Upper lobe of right lung (tissue), 1 donor: ENCODE data around the gene ZNF446. TPM values are rescaled to one million over a fixed set of nuclear protein-coding genes. Genes with fewer than 3 reads are reported as not detected.

ENCODE experiments used
- ATAC-seq: fragments of 200-7000 bp; cut with Tn5 transposase; one replicate; pipeline ENCODE4 v1.9.1; 2020; ENCODE audit warnings: mild to moderate bottlenecking, moderate library complexity
- DNase-seq: peaks from one replicate; pipeline ENCODE4 v3.0.0-alpha.2; 2020
- H3K27ac ChIP-seq: fragments of 200-600 bp; one replicate; pipeline ENCODE4 v1.8.0; 2022
- H3K27me3 ChIP-seq: fragments of 200-600 bp; one replicate; pipeline ENCODE4 v1.8.0; 2022; ENCODE audit warnings: mild to moderate bottlenecking
- H3K36me3 ChIP-seq: fragments of 200-600 bp; one replicate; pipeline ENCODE4 v1.8.0; 2022
- H3K4me1 ChIP-seq: fragments of 200-600 bp; one replicate; pipeline ENCODE4 v1.8.0; 2022
- H3K4me3 ChIP-seq: fragments of 200-600 bp; one replicate; pipeline ENCODE4 v1.8.0; 2022; ENCODE audit warnings: mild to moderate bottlenecking
- H3K9me3 ChIP-seq: fragments of 200-600 bp; one replicate; pipeline ENCODE4 v1.8.0; 2022
- intact Hi-C: fragments of 100-400 bp; cut with DNase I; formaldehyde crosslinking; loops from one replicate; pipeline ENCODE4 v1.11.0; 2022
- total RNA-seq: library from RNA; stranded (reverse); fragmentation: NEBNext Ultra II Directional; extraction: Animal tissue kit (Norgen Biotek cat#: 25700); gene quantifications from one replicate; pipeline ENCODE4 v1.2.1, GENCODE V29; 2021
- TF ChIP-seq, protein P1 (sequence below): fragments of 200-600 bp; IDR thresholded peaks from one replicate; pipeline ENCODE4 v1.8.0; 2022; ENCODE audit warnings: antibody characterized with exemption
- donor health status: DM: no; HTN: yes; CAD: no; lungs with severe emphysema.

The ZNF446 gene
- total RNA-seq, 1 donor from 2014 or later = 8.8 TPM

DNA sequence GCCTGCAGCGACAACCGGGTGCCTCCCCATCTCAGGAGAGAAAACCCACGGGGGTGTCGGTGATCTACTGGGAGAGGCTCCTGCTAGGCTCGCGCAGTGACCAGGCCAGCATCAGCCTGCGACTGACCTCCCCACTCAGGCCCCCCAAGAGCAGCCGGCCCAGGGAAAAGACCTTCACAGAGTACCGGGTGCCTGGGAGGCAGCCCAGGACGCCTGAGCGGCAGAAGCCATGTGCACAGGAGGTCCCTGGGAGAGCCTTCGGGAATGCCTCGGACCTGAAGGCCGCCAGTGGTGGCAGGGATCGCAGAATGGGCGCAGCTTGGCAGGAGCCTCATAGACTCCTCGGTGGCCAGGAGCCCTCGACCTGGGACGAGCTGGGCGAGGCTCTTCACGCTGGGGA lies 20.8 kb upstream of the ZNF446 start:
- H3K9me3 ChIP-seq = no peaks in the 10 kb centered on the region
- intact Hi-C loops = no loop called here
- no peak for DNase-seq
- no peaks in the 10 kb centered on the region for H3K27me3 ChIP-seq
- peaks cover 7% of the 10 kb centered on the region for H3K36me3 ChIP-seq
- no peak overlapping the region for H3K27ac ChIP-seq
- H3K4me3 ChIP-seq = no peak overlapping the region
- TF ChIP-seq, protein P1, sequence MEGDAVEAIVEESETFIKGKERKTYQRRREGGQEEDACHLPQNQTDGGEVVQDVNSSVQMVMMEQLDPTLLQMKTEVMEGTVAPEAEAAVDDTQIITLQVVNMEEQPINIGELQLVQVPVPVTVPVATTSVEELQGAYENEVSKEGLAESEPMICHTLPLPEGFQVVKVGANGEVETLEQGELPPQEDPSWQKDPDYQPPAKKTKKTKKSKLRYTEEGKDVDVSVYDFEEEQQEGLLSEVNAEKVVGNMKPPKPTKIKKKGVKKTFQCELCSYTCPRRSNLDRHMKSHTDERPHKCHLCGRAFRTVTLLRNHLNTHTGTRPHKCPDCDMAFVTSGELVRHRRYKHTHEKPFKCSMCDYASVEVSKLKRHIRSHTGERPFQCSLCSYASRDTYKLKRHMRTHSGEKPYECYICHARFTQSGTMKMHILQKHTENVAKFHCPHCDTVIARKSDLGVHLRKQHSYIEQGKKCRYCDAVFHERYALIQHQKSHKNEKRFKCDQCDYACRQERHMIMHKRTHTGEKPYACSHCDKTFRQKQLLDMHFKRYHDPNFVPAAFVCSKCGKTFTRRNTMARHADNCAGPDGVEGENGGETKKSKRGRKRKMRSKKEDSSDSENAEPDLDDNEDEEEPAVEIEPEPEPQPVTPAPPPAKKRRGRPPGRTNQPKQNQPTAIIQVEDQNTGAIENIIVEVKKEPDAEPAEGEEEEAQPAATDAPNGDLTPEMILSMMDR = no peak
- no peak for ATAC-seq
- H3K4me1 ChIP-seq = peaks cover 11% of the 10 kb centered on the region

- intact Hi-C loops = no loop called here
- Histone ChIP-seq H3K4me3 (no peak overlapping the region), H3K27ac (no peak overlapping the region), H3K36me3 (peaks cover 7% of the 10 kb centered on the region), H3K9me3 (no peaks in the 10 kb centered on the region), H3K4me1 (peaks cover 5% of the 10 kb centered on the region), H3K27me3 (no peaks in the 10 kb centered on the region)
- no peak for DNase-seq
- no peak for ATAC-seq
- TF ChIP-seq, protein P1 = no peak
Measured at GRCh38 chr19:58456111-58456510, 20.0 kb upstream of the ZNF446 start.

- Histone ChIP-seq H3K36me3 (no peaks in the 10 kb centered on the region), H3K4me1 (no peaks in the 10 kb centered on the region), H3K9me3 (no peaks in the 10 kb centered on the region), H3K27ac (no peak overlapping the region), H3K4me3 (no peak overlapping the region), H3K27me3 (no peaks in the 10 kb centered on the region)
- TF ChIP-seq, protein P1 = no peak
- intact Hi-C loops = no loop called here
- DNase-seq (no peak), ATAC-seq (no peak)
Measured at GRCh38 chr19:58460039-58460438, 16.1 kb upstream of the ZNF446 start.

- DNase-seq (no peak), ATAC-seq (no peak)
- no peak overlapping the region for H3K27ac ChIP-seq
- peaks cover 10% of the 10 kb centered on the region for H3K36me3 ChIP-seq
- no peaks in the 10 kb centered on the region for H3K27me3 ChIP-seq
- no peaks in the 10 kb centered on the region for H3K9me3 ChIP-seq
- TF ChIP-seq, protein P1 = no peak
- H3K4me1 ChIP-seq = peaks cover 12% of the 10 kb centered on the region
- intact Hi-C loops = no loop called here
- H3K4me3 ChIP-seq = peak overlapping the region; percentile 76
Measured at GRCh38 chr19:58466089-58466759, 9.9 kb upstream of the ZNF446 start.

DNA sequence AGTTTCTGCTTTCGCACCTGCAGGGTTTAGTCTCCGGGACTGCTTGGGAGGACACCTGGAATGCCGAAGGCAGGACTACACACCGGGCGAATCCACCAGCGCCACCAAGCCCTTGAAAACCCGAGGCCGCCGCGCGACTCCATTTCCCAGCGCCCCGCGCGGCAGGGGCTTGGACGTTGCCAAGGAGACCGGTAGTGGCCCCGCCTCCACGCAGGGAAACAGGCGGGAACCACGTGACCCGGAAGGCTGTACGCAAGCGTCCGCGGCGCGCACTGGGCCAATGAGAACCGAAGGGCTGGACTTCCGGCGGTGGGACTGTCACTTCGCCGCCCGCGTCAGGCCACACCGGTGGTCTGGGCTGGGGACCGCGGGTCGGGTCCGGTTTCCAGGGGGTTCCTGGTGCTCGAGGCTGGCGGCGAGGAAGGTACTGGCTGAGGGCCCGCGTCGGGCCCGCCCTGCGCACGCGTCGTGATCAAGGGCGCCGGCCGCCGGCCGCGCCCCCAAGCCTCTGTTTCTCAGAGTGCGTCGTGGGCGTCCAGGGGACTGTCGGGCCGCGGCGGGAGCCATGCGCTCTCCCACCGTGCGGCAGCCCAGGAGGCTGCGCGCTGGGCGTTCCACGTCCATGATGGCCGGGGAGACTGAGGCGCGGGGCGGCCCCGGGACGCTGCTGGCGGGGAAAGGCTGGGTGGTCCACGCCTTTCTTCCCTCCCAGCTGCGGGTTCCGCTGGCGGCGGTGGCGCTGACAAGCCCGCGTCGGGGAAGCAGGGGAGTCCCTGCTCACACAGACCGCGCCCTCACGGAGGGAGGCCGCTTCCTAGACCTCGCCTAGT lies 9.2 kb upstream of the ZNF446 start, which contains the start of gene ZNF324:
Gene ZNF324, plus strand, starts transcription at position 321 of the 830 bp plus-strand sequence. CDS start 2,106 bp downstream, outside the sequence.
- TF ChIP-seq, protein P1 = no peak
- intact Hi-C loops = no loop called here
- H3K27me3 ChIP-seq = no peaks in the 10 kb centered on the region
- H3K4me3 ChIP-seq = peak within 1 kb of the TSS; percentile 76
- DNase-seq (peak; percentile 99), ATAC-seq (peak; percentile 98)
- no peaks in the 10 kb centered on the region for H3K9me3 ChIP-seq
- peaks cover 15% of the 10 kb centered on the region for H3K36me3 ChIP-seq
- peak within 1 kb of the TSS; percentile 85 for H3K27ac ChIP-seq
- H3K4me1 ChIP-seq = peaks cover 12% of the 10 kb centered on the region
